ENCODE data around the gene MISP. TPM values are rescaled to one million over a fixed set of nuclear protein-coding genes. Genes with fewer than 3 reads are reported as not detected.

The MISP gene
- total and polyA plus RNA-seq, 2 of the 13 experiments (the other 11 are each of a cell fraction or from before 2014, with no cell fraction given) = 0.67 to 1.3 TPM

DNA sequence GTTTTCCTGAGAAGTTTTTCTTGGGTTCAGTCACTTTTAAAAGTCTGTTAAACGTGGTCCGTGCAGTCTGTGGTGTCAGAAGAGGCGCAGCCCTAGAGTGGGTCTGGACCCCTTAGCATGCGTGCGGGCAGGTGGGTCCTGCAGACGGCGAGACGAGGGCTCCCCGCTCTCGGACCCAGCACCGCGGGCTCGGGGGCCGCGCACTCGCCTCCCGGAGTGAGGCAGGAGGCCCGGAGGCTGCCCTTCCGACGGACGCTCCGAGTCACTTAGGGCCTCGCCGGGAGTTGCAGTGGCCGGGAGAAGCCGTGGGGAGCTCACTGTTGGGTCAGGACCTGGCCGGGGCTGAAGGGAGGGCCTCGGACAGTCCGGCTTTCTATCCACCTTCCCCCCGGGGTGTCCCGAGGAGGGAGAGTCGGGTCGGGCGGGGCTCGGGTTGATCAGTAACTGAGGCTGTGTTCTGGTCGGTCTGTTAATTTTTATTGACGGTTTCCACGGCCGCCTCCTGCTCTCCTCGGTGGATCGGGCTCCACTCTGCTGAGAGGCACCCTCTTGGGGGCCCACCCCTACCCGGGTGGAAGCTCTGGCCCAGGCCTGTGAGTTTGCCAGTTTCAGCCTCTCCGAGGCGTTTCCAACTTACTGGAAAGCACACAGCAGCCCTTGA lies 47.6 kb downstream of the MISP start (continued):
- TF ChIP-seq, protein P1, sequence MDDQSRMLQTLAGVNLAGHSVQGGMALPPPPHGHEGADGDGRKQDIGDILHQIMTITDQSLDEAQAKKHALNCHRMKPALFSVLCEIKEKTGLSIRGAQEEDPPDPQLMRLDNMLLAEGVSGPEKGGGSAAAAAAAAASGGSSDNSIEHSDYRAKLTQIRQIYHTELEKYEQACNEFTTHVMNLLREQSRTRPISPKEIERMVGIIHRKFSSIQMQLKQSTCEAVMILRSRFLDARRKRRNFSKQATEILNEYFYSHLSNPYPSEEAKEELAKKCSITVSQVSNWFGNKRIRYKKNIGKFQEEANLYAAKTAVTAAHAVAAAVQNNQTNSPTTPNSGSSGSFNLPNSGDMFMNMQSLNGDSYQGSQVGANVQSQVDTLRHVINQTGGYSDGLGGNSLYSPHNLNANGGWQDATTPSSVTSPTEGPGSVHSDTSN (CRISPR knock-in tag; IDR thresholded peaks at IDR 0.05; ENCODE audit: borderline replicate concordance) = 0 out of 2 replicates have a peak, but pooled peaks have one; percentile 52
- TF ChIP-seq BRD4 (CRISPR knock-in tag; IDR thresholded peaks at IDR 0.05) (0 out of 2 replicates have a peak, but pooled peaks have one; percentile 46), KDM2A (CRISPR knock-in tag; IDR thresholded peaks at IDR 0.05; ENCODE audit: borderline replicate concordance, low read depth) (peak; percentile 56), ZNF768 (CRISPR knock-in tag; IDR thresholded peaks at IDR 0.05) (0 out of 2 replicates have a peak, but pooled peaks have one; percentile 7), ZNF274 (CRISPR knock-in tag; IDR thresholded peaks at IDR 0.05) (0 out of 2 replicates have a peak, but pooled peaks have one; percentile 17), ZNF629 (CRISPR knock-in tag; conservative IDR thresholded peaks at IDR 0.05) (0 out of 2 replicates have a peak, but pooled peaks have one; percentile 6), TBP (CRISPR knock-in tag; IDR thresholded peaks at IDR 0.05) (no peak), MED1 (CRISPR knock-in tag; IDR thresholded peaks at IDR 0.05) (peak; percentile 17; the same call in 1 of the 2 replicates), THYN1 (CRISPR knock-in tag; IDR thresholded peaks at IDR 0.05; ENCODE audit: borderline replicate concordance, low read depth) (no peak), SMYD3 (CRISPR knock-in tag; IDR thresholded peaks at IDR 0.05) (no peak), RBFOX2 (IDR thresholded peaks at IDR 0.05; ENCODE audit: low read depth, low read length) (peak; percentile 89), ZNF263 (CRISPR knock-in tag; IDR thresholded peaks at IDR 0.05) (peak; percentile 22; the same call in 1 of the 2 replicates), MAF1 (CRISPR knock-in tag; IDR thresholded peaks at IDR 0.05; ENCODE audit: borderline replicate concordance) (0 out of 2 replicates have a peak, but pooled peaks have one; percentile 54), MLLT10 (CRISPR knock-in tag; IDR thresholded peaks at IDR 0.05) (peak; percentile 84), BRCA1 (CRISPR knock-in tag; IDR thresholded peaks at IDR 0.05) (0 out of 2 replicates have a peak, but pooled peaks have one; percentile 44), CBFB (CRISPR knock-in tag; IDR thresholded peaks at IDR 0.05) (no peak)
- TF ChIP-seq, protein P2, sequence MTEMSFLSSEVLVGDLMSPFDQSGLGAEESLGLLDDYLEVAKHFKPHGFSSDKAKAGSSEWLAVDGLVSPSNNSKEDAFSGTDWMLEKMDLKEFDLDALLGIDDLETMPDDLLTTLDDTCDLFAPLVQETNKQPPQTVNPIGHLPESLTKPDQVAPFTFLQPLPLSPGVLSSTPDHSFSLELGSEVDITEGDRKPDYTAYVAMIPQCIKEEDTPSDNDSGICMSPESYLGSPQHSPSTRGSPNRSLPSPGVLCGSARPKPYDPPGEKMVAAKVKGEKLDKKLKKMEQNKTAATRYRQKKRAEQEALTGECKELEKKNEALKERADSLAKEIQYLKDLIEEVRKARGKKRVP (CRISPR knock-in tag; IDR thresholded peaks at IDR 0.05) = no peak
- TF ChIP-seq, protein P3, sequence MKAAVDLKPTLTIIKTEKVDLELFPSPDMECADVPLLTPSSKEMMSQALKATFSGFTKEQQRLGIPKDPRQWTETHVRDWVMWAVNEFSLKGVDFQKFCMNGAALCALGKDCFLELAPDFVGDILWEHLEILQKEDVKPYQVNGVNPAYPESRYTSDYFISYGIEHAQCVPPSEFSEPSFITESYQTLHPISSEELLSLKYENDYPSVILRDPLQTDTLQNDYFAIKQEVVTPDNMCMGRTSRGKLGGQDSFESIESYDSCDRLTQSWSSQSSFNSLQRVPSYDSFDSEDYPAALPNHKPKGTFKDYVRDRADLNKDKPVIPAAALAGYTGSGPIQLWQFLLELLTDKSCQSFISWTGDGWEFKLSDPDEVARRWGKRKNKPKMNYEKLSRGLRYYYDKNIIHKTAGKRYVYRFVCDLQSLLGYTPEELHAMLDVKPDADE (CRISPR knock-in tag; IDR thresholded peaks at IDR 0.05) = 0 out of 2 replicates have a peak, but pooled peaks have one; percentile 68
- TF ChIP-seq, protein P4, sequence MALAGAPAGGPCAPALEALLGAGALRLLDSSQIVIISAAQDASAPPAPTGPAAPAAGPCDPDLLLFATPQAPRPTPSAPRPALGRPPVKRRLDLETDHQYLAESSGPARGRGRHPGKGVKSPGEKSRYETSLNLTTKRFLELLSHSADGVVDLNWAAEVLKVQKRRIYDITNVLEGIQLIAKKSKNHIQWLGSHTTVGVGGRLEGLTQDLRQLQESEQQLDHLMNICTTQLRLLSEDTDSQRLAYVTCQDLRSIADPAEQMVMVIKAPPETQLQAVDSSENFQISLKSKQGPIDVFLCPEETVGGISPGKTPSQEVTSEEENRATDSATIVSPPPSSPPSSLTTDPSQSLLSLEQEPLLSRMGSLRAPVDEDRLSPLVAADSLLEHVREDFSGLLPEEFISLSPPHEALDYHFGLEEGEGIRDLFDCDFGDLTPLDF (CRISPR knock-in tag; IDR thresholded peaks at IDR 0.05) = peak; percentile 44; the same call in 1 of the 2 replicates
- TF ChIP-seq, protein P5, sequence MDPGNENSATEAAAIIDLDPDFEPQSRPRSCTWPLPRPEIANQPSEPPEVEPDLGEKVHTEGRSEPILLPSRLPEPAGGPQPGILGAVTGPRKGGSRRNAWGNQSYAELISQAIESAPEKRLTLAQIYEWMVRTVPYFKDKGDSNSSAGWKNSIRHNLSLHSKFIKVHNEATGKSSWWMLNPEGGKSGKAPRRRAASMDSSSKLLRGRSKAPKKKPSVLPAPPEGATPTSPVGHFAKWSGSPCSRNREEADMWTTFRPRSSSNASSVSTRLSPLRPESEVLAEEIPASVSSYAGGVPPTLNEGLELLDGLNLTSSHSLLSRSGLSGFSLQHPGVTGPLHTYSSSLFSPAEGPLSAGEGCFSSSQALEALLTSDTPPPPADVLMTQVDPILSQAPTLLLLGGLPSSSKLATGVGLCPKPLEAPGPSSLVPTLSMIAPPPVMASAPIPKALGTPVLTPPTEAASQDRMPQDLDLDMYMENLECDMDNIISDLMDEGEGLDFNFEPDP (CRISPR knock-in tag; conservative IDR thresholded peaks at IDR 0.05) = 0 out of 2 replicates have a peak, but pooled peaks have one; percentile 59
- TF ChIP-seq, protein P6, sequence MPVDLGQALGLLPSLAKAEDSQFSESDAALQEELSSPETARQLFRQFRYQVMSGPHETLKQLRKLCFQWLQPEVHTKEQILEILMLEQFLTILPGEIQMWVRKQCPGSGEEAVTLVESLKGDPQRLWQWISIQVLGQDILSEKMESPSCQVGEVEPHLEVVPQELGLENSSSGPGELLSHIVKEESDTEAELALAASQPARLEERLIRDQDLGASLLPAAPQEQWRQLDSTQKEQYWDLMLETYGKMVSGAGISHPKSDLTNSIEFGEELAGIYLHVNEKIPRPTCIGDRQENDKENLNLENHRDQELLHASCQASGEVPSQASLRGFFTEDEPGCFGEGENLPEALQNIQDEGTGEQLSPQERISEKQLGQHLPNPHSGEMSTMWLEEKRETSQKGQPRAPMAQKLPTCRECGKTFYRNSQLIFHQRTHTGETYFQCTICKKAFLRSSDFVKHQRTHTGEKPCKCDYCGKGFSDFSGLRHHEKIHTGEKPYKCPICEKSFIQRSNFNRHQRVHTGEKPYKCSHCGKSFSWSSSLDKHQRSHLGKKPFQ (CRISPR knock-in tag; IDR thresholded peaks at IDR 0.05; ENCODE audit: insufficient replicate concordance) = no peak

All from HepG2 (cell line).